K562 (cell line): Measurements from ENCODE around the gene GABRR3. TPM values are rescaled to one million over a fixed set of nuclear protein-coding genes. Genes with fewer than 3 reads are reported as not detected.

Experiments
- ATAC-seq: fragments of 200-7000 bp; cut with Tn5 transposase; 3 replicates; pipeline ENCODE4 v1.9.1; 2020; ENCODE audit warnings: moderate library complexity
- BruUV-seq: library from RNA; stranded (reverse); fragments of 400-500 nt; replicated peaks from 2 replicates; lab custom pipeline; 2021; lab: Mats Ljungman, UMichigan
- CTCF ChIA-PET: fragments of 300-600 bp; formaldehyde crosslinking; extraction: SDS; loops from one replicate; lab custom pipeline; 2021; ENCODE audit warnings: low intra/inter-chr PET ratio; lab: Yijun Ruan, JAX
- POLR2A ChIA-PET: fragments of 300-600, 350-650 bp; sonication (Branson Sonifier 250); formaldehyde crosslinking; extraction: SDS; loops from one replicate; lab custom pipeline; 2021; ENCODE audit warnings: antibody characterized with exemption, inconsistent platforms; lab: Yijun Ruan, JAX
- DNase-seq, 4 experiments: peaks; one replicate each; pipeline versions ENCODE4 v3.0.0 to v3.0.0-alpha.2; 2011 to 2018; ENCODE audit warnings: low spot score in 3 of 4, mixed read lengths in 3 of 4; ENCODE audit errors: extremely low read depth in 1 of 4
- FAIRE-seq: peaks from 2 replicates; lab custom pipeline; 2011; peaks lifted over from hg19 to GRCh38; lab: Jason Lieb, UNC
- H2AFZ ChIP-seq: 2 replicates; pipeline ENCODE4 v1.6.0; 2011; ENCODE audit warnings: low read depth, low read length, control low read depth, inconsistent platforms
- H3K27ac ChIP-seq: fragments of 200-600 bp; 3 replicates; pipeline ENCODE4 v1.8.0; 2011; ENCODE audit warnings: low read depth, mild to moderate bottlenecking, control low read depth, inconsistent platforms, low read length, moderate library complexity, mixed read lengths; ENCODE audit errors: extremely low read depth
- H3K27me3 ChIP-seq, 2 experiments: fragments of 300-600 bp in 1 of 2; 2 replicates in 1 of 2; 3 replicates in 1 of 2; pipeline versions ENCODE4 v1.6.0 to v1.8.0; 2011; ENCODE audit warnings: inconsistent platforms in 2 of 2, low read length in 2 of 2, mild to moderate bottlenecking in 1 of 2, mixed read lengths in 1 of 2, moderate library complexity in 1 of 2; ENCODE audit not compliant: control insufficient read depth in 2 of 2, insufficient read depth in 2 of 2
- H3K36me3 ChIP-seq: fragments of 300-600 bp; 3 replicates; pipeline ENCODE4 v1.8.0; 2011; ENCODE audit warnings: mild to moderate bottlenecking, low read length, inconsistent platforms; ENCODE audit not compliant: control insufficient read depth, insufficient read depth
- H3K4me1 ChIP-seq, 2 experiments: fragments of 200-600 bp in 1 of 2; replicated peaks in 1 of 2; 2 replicates in 1 of 2; 3 replicates in 1 of 2; pipeline versions ENCODE4 v1.5.1 to v1.8.0; 2011; ENCODE audit warnings: inconsistent platforms in 2 of 2, low read length in 2 of 2, mild to moderate bottlenecking in 1 of 2, mixed read lengths in 1 of 2, moderate library complexity in 1 of 2; ENCODE audit not compliant: control insufficient read depth in 2 of 2, insufficient read depth in 2 of 2
- H3K4me2 ChIP-seq: 2 replicates; pipeline ENCODE4 v1.6.1; 2011; ENCODE audit warnings: low read length, control low read depth, inconsistent platforms, mixed read lengths; ENCODE audit not compliant: insufficient read depth
- H3K4me3 ChIP-seq: fragments of 200-600 bp; sonication (generic), shearing (Covaris generic); 2 replicates; pipeline ENCODE4 v1.5.1; 2016; ENCODE audit warnings: control low read depth, inconsistent platforms
- H3K79me2 ChIP-seq: fragments of 200-600 bp; 3 replicates; pipeline ENCODE4 v1.8.0; 2011; ENCODE audit warnings: low read length, inconsistent platforms; ENCODE audit not compliant: control insufficient read depth, insufficient read depth
- H3K9ac ChIP-seq, 2 experiments: 2 replicates each; pipeline versions ENCODE4 v1.6.0 to v1.6.1; 2011; ENCODE audit warnings: low read depth in 2 of 2, low read length in 2 of 2, control low read depth in 1 of 2, inconsistent platforms in 1 of 2, mild to moderate bottlenecking in 1 of 2, mixed read lengths in 1 of 2; ENCODE audit not compliant: insufficient read depth in 1 of 2
- H3K9me1 ChIP-seq: one replicate; pipeline ENCODE4 v1.6.0; 2011; ENCODE audit warnings: inconsistent platforms, mild to moderate bottlenecking, low read length, moderate library complexity; ENCODE audit not compliant: control insufficient read depth, insufficient read depth
- H3K9me3 ChIP-seq: replicated peaks from 2 replicates; pipeline ENCODE4 v1.5.1; 2011; ENCODE audit warnings: low read depth, low read length, inconsistent platforms; ENCODE audit not compliant: control insufficient read depth, insufficient read depth
- H4K20me1 ChIP-seq: replicated peaks from 2 replicates; pipeline ENCODE4 v1.6.1; 2011; ENCODE audit warnings: low read length, inconsistent platforms, mixed read lengths; ENCODE audit not compliant: control insufficient read depth, insufficient read depth
- JUNB ChIP-seq: fragments of 450-650 bp; formaldehyde crosslinking; conservative IDR thresholded peaks from 2 replicates; pipeline ENCODE4 v1.4.0; 2020; ENCODE audit warnings: mild to moderate bottlenecking
- MAFG ChIP-seq: fragments of 450-650 bp; conservative IDR thresholded peaks from 2 replicates; pipeline ENCODE4 v1.6.1; 2016; ENCODE audit warnings: missing genetic modification characterization, missing compliant biosample characterization
- MEF2A ChIP-seq: IDR thresholded peaks from 2 replicates; pipeline ENCODE4 v1.6.1; 2011; ENCODE audit warnings: low read depth, mild to moderate bottlenecking, low read length, moderate library complexity; ENCODE audit not compliant: control insufficient read depth
- WGBS: fragments of 100-300 bp; shearing (Covaris generic); methylation state at CpG from one replicate; pipeline ENCODE4 v1.1.6; 2016; ENCODE audit warnings: low coverage, mixed read lengths; ENCODE audit not compliant: insufficient coverage; ENCODE audit errors: missing lambda C conversion rate; 5-methylcytosine and 5-hydroxymethylcytosine counted together
- in situ Hi-C: fragments of 300-500 bp; cut with MboI; formaldehyde crosslinking; loops from 4 replicates; pipeline ENCODE4 v1.15.0; 2018; ENCODE audit warnings: inconsistent platforms, mixed read lengths
- intact Hi-C: fragments of 100-400 bp; cut with micrococcal nuclease; formaldehyde crosslinking; loops from 2 replicates; pipeline ENCODE4 v1.14.2; 2022
- polyA plus RNA-seq, 8 experiments: library from polyadenylated mRNA; depleted of rRNA in 4 of 8; stranded (reverse) in 5 of 8; unstranded in 3 of 8; fragments of >200 nt; fragmentation: Nextera tagmentation in 2 of 8; fragmentation: Illumina TruSeq in 1 of 8; extraction: Ambion mirVana in 2 of 8; extraction: Trizol in 1 of 8; gene quantifications; 2 replicates each; pipeline versions ENCODE4 v1.2.1 to v1.2.3, GENCODE V29; 2011 to 2014; ENCODE audit warnings: inconsistent platforms in 1 of 8, missing spikeins in 1 of 8
- total RNA-seq, 7 experiments: library from RNA; depleted of rRNA in 6 of 7; stranded (reverse); fragments of >200 nt in 6 of 7; fragmentation: Illumina TruSeq in 2 of 7; extraction: Trizol in 2 of 7; gene quantifications; 2 replicates each; pipeline versions ENCODE4 v1.2.1 to v1.2.3, GENCODE V29; 2011 to 2021; ENCODE audit warnings: low replicate concordance in 1 of 7
- TF ChIP-seq, protein P1 (sequence below), 3 experiments: IDR thresholded peaks in 2 of 3; conservative IDR thresholded peaks in 1 of 3; 2 replicates each; pipeline ENCODE4 v1.5.1; 2011 to 2012; ENCODE audit warnings: low read length in 3 of 3, mild to moderate bottlenecking in 3 of 3, control low read depth in 2 of 3, improper control_type of control experiment in 1 of 3, inconsistent platforms in 1 of 3, low read depth in 1 of 3, mixed read lengths in 1 of 3, moderate library complexity in 1 of 3; ENCODE audit not compliant: insufficient read depth in 2 of 3
- TF ChIP-seq, protein P2 (sequence below), 2 experiments: IDR thresholded peaks; 2 replicates each; pipeline ENCODE4 v1.6.1; 2011; ENCODE audit warnings: borderline replicate concordance in 1 of 2, control low read depth in 1 of 2, low read depth in 1 of 2, low read length in 1 of 2, mild to moderate bottlenecking in 1 of 2, mixed read lengths in 1 of 2, moderate library complexity in 1 of 2; ENCODE audit not compliant: insufficient read depth in 1 of 2, insufficient read length in 1 of 2, poor library complexity in 1 of 2, severe bottlenecking in 1 of 2; ENCODE audit errors: extremely low read depth in 1 of 2

GABRR3 gene
- total and polyA plus RNA-seq, 9 of the 15 experiments (the other 6 are each of a cell fraction or from before 2014, with no cell fraction given), result not detected

DNA sequence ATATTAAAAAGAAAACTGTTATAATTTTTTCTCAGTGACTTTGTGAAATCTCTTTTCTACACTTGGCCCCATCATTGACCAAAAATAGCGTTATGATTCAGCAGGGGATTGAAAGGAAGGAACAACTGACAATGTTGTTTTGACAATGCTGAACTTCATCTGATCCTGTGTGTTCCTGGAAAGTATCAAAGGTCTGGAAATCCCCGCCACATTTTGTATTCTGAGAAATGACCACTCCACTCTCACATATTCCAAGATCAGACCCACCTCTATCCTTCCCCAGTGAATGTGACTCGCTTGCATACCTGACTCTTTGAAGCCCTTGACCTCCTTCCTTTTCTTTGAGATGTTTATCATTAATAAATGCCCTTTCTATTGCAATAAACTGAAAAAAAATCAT lies 53.2 kb downstream of the GABRR3 start:
- no peak overlapping the region for H3K4me3 ChIP-seq
- 0% methylated on average over 3 of the region's 3 CpGs for whole genome bisulfite sequencing
- no peak overlapping the region for H3K9ac ChIP-seq
- H3K4me2 ChIP-seq, result no peak overlapping the region
- no peaks in the 10 kb centered on the region for H3K79me2 ChIP-seq
- H3K27ac ChIP-seq, result no peak overlapping the region
- H3K27me3 ChIP-seq, result no peaks in the 10 kb centered on the region
- in situ Hi-C loops, result no loop called here
- H3K36me3 ChIP-seq, result no peaks in the 10 kb centered on the region
- no peaks in the 10 kb centered on the region for H3K9me1 ChIP-seq
- H2AFZ ChIP-seq, result no peak overlapping the region
- ChIA-PET CTCF (no interaction called here), POLR2A (no interaction called here)
- no peak for TF ChIP-seq MAFG (tag)
- peak; percentile 79 for TF ChIP-seq MEF2A
- no peaks in the 10 kb centered on the region for H4K20me1 ChIP-seq
- H3K9me3 ChIP-seq, result no peaks in the 10 kb centered on the region
- no peaks in the 10 kb centered on the region; a peak in 1 of 5 replicates for H3K4me1 ChIP-seq
- FAIRE-seq (no peak), DNase-seq (no peak), ATAC-seq (no peak)
- no TSS peak for BruUV-seq
- intact Hi-C loops, result loop anchor here (5.0 kb wide), 1 partner anchor 35 kb away; no protein-coding TSS in a partner anchor

DNA sequence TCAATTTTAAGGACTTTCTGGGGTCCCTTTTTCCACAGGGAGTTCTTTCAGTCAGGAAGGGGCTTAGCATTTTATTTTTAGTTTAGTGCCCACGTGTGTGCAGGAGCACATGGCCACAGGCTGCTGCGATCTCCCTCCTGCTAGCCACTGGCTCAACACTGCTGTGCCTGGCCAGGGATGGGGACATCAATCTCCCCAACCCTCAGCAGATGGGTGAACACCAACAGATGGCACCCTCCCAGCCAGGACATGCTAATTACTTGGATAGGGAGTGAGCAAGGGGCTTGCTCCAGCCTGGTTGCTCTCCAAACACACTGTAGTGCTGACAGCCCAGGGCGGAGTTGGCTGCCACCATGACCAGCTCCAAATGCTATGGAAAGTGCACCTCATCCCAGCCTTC lies 55.5 kb downstream of the GABRR3 start:
- CTCF ChIA-PET, result no interaction called here
- POLR2A ChIA-PET, result no interaction called here
- no peak overlapping the region for H3K4me2 ChIP-seq
- no peaks in the 10 kb centered on the region; a peak in 1 of 5 replicates for H3K4me1 ChIP-seq
- no peaks in the 10 kb centered on the region for H3K9me1 ChIP-seq
- no peak overlapping the region for H3K4me3 ChIP-seq
- H4K20me1 ChIP-seq, result no peaks in the 10 kb centered on the region
- no peak for DNase-seq
- H3K9ac ChIP-seq, result no peak overlapping the region
- no peak overlapping the region for H2AFZ ChIP-seq
- intact Hi-C loops, result loop anchor here (5.0 kb wide), 2 partner anchors 38 to 187 kb away; no protein-coding TSS in a partner anchor
- WGBS, result 25% methylated on average over 3 of the region's 3 CpGs
- no TSS peak for BruUV-seq
- H3K36me3 ChIP-seq, result no peaks in the 10 kb centered on the region
- in situ Hi-C loops, result no loop called here
- no peaks in the 10 kb centered on the region for H3K9me3 ChIP-seq
- FAIRE-seq, result no peak
- no peaks in the 10 kb centered on the region for H3K27me3 ChIP-seq
- no peak for ATAC-seq
- H3K79me2 ChIP-seq, result no peaks in the 10 kb centered on the region
- no peak overlapping the region for H3K27ac ChIP-seq
- TF ChIP-seq, protein P1, sequence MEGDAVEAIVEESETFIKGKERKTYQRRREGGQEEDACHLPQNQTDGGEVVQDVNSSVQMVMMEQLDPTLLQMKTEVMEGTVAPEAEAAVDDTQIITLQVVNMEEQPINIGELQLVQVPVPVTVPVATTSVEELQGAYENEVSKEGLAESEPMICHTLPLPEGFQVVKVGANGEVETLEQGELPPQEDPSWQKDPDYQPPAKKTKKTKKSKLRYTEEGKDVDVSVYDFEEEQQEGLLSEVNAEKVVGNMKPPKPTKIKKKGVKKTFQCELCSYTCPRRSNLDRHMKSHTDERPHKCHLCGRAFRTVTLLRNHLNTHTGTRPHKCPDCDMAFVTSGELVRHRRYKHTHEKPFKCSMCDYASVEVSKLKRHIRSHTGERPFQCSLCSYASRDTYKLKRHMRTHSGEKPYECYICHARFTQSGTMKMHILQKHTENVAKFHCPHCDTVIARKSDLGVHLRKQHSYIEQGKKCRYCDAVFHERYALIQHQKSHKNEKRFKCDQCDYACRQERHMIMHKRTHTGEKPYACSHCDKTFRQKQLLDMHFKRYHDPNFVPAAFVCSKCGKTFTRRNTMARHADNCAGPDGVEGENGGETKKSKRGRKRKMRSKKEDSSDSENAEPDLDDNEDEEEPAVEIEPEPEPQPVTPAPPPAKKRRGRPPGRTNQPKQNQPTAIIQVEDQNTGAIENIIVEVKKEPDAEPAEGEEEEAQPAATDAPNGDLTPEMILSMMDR (IDR thresholded peaks at IDR 0.05 in 2 of 3, conservative IDR thresholded peaks at IDR 0.05 in 1 of 3; ENCODE audit: insufficient read depth in 2 of 3, low read depth in 1 of 3, low read length in 3 of 3), result peak in 1 of 3 experiments; percentile 33; a peak in 2 of 6 replicates
- no peak for TF ChIP-seq JUNB (CRISPR knock-in tag)
- TF ChIP-seq, protein P2, sequence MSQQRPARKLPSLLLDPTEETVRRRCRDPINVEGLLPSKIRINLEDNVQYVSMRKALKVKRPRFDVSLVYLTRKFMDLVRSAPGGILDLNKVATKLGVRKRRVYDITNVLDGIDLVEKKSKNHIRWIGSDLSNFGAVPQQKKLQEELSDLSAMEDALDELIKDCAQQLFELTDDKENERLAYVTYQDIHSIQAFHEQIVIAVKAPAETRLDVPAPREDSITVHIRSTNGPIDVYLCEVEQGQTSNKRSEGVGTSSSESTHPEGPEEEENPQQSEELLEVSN (IDR thresholded peaks at IDR 0.05; ENCODE audit: borderline replicate concordance in 1 of 2, extremely low read depth in 1 of 2, insufficient read depth in 1 of 2, insufficient read length in 1 of 2, low read depth in 1 of 2, low read length in 1 of 2, poor library complexity in 1 of 2, severe bottlenecking in 1 of 2), result peak in 1 of 2 experiments; percentile 76
